Measurements from ENCODE around the gene TJP1. TPM values are rescaled to one million over a fixed set of nuclear protein-coding genes. Genes with fewer than 3 reads are reported as not detected.

TJP1 gene
- total and polyA plus RNA-seq, 9 of the 15 experiments (the other 6 are each of a cell fraction or from before 2014, with no cell fraction given), result 9.1 to 39.3 (median 28.0) TPM

DNA sequence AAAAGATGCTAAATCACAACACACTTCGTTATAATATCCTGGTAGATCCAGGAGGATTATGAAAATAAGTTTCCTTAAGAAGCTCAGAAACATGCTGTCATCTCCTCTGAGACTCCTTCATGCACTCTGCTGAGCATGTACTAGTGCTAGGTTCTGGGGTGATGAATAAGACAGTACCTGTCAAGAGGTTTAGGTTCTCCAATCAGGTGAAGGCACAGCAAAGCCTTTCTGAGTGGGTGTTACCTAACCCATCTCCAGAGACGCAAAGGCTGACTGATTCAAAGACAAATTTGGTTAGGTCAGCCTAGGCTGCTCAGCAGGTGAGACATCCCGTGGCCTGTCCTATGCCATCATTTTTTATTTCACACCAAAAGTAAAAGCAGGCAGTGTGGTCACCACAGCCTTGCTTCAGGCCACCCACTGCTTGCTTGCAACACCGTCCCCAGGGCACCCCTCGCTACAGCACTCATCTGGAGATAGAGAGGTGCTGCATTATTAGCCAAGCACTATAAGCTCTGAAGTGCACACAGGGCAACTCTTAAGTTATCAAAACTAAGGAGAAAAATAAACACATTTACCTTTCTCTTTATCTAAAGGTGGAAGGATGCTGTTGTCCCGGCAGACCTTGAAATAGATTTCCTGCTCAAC is 117.2 kb downstream of the TJP1 start:
- no peaks in the 10 kb centered on the region for H3K27me3 ChIP-seq (ENCODE audit: control insufficient read depth in 2 of 2, insufficient read depth in 2 of 2, low read length in 2 of 2)
- ATAC-seq (no peak), DNase-seq (ENCODE audit: extremely low read depth in 1 of 4, low spot score in 3 of 4) (no peak), FAIRE-seq (no peak)
- TF ChIP-seq SREBF1 (IDR thresholded peaks at IDR 0.05; ENCODE audit: borderline replicate concordance, low read depth, low read length), result no peak
- no TSS peak for BruUV-seq (replicated peaks)
- H3K9ac ChIP-seq (ENCODE audit: insufficient read depth in 1 of 2, low read depth in 2 of 2, low read length in 2 of 2), result no peak overlapping the region
- H3K36me3 ChIP-seq (ENCODE audit: control insufficient read depth, insufficient read depth, low read length), result peaks cover 75% of the 10 kb centered on the region; the same call in 2 of the 3 replicates
- no peaks in the 10 kb centered on the region for H3K4me1 ChIP-seq (replicated peaks in 1 of 2; ENCODE audit: control insufficient read depth in 2 of 2, insufficient read depth in 2 of 2, low read length in 2 of 2)
- 90% methylated on average over 6 of the region's 6 CpGs for WGBS (ENCODE audit: insufficient coverage, low coverage, missing lambda C conversion rate)
- no peaks in the 10 kb centered on the region for H3K9me1 ChIP-seq (ENCODE audit: control insufficient read depth, insufficient read depth, low read length)
- H3K79me2 ChIP-seq (ENCODE audit: control insufficient read depth, insufficient read depth, low read length), result no peaks in the 10 kb centered on the region
- H3K9me3 ChIP-seq (replicated peaks; ENCODE audit: control insufficient read depth, insufficient read depth, low read depth, low read length), result no peaks in the 10 kb centered on the region
- no peak overlapping the region for H3K4me2 ChIP-seq (ENCODE audit: insufficient read depth, low read length)
- H3K27ac ChIP-seq (ENCODE audit: extremely low read depth, low read depth, low read length), result no peak overlapping the region
- CTCF ChIA-PET (ENCODE audit: low intra/inter-chr PET ratio), result no interaction called here
- H4K20me1 ChIP-seq (replicated peaks; ENCODE audit: control insufficient read depth, insufficient read depth, low read length), result no peaks in the 10 kb centered on the region
- in situ Hi-C loops (cut with MboI), result no loop called here
- H2AFZ ChIP-seq (ENCODE audit: low read depth, low read length), result no peak overlapping the region
- intact Hi-C loops (cut with micrococcal nuclease), result no loop called here
- H3K4me3 ChIP-seq, result no peak overlapping the region
- POLR2A ChIA-PET, result no interaction called here

DNA sequence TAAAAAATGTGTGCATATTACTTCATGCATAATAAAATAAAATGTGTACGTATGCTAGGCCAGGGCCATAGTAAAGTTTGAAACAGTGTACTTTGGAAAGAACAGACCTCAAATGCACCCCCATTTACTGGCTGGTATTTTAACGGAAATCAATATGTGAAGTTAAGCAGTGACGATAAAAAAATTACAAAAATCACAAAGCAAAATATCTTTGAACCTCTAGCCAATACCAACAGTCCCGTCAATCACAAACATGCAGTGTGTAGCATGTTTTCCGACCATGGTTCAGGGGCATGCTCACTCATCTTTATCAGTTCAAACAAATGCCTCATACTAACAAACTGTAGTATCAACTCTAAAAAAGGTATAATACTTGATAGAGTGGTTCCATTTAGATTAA is 121.1 kb downstream of the TJP1 start:
- in situ Hi-C loops (cut with MboI), result no loop called here
- FAIRE-seq (no peak), ATAC-seq (no peak), DNase-seq (ENCODE audit: extremely low read depth in 1 of 4, low spot score in 3 of 4) (no peak)
- peaks cover 4% of the 10 kb centered on the region for H3K9me1 ChIP-seq (ENCODE audit: control insufficient read depth, insufficient read depth, low read length)
- no peaks in the 10 kb centered on the region for H3K9me3 ChIP-seq (replicated peaks; ENCODE audit: control insufficient read depth, insufficient read depth, low read depth, low read length)
- H3K79me2 ChIP-seq (ENCODE audit: control insufficient read depth, insufficient read depth, low read length), result no peaks in the 10 kb centered on the region
- BruUV-seq (replicated peaks), result no TSS peak
- ChIA-PET CTCF (ENCODE audit: low intra/inter-chr PET ratio) (interaction anchor here (0.7 kb wide), 1 partner anchor 189 kb away, joined by 3 read pairs; no protein-coding TSS in a partner anchor), POLR2A (no interaction called here)
- no peak overlapping the region for H3K4me2 ChIP-seq (ENCODE audit: insufficient read depth, low read length)
- no peaks in the 10 kb centered on the region for H3K4me1 ChIP-seq (replicated peaks in 1 of 2; ENCODE audit: control insufficient read depth in 2 of 2, insufficient read depth in 2 of 2, low read length in 2 of 2)
- H2AFZ ChIP-seq (ENCODE audit: low read depth, low read length), result no peak overlapping the region
- H3K9ac ChIP-seq (ENCODE audit: insufficient read depth in 1 of 2, low read depth in 2 of 2, low read length in 2 of 2), result no peak overlapping the region
- H3K36me3 ChIP-seq (ENCODE audit: control insufficient read depth, insufficient read depth, low read length), result peaks cover 52% of the 10 kb centered on the region; the same call in 2 of the 3 replicates
- H4K20me1 ChIP-seq (replicated peaks; ENCODE audit: control insufficient read depth, insufficient read depth, low read length), result no peaks in the 10 kb centered on the region
- H3K27ac ChIP-seq (ENCODE audit: extremely low read depth, low read depth, low read length), result no peak overlapping the region
- intact Hi-C loops (cut with micrococcal nuclease), result no loop called here
- H3K27me3 ChIP-seq (ENCODE audit: control insufficient read depth in 2 of 2, insufficient read depth in 2 of 2, low read length in 2 of 2), result no peaks in the 10 kb centered on the region
- no peak overlapping the region for H3K4me3 ChIP-seq
- WGBS (ENCODE audit: insufficient coverage, low coverage, missing lambda C conversion rate), result 91% methylated on average over 5 of the region's 5 CpGs
- TF ChIP-seq, protein P1, sequence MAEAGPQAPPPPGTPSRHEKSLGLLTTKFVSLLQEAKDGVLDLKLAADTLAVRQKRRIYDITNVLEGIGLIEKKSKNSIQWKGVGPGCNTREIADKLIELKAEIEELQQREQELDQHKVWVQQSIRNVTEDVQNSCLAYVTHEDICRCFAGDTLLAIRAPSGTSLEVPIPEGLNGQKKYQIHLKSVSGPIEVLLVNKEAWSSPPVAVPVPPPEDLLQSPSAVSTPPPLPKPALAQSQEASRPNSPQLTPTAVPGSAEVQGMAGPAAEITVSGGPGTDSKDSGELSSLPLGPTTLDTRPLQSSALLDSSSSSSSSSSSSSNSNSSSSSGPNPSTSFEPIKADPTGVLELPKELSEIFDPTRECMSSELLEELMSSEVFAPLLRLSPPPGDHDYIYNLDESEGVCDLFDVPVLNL (CRISPR knock-in tag; IDR thresholded peaks at IDR 0.05; ENCODE audit: low read depth), result no peak
- TF ChIP-seq, protein P2, sequence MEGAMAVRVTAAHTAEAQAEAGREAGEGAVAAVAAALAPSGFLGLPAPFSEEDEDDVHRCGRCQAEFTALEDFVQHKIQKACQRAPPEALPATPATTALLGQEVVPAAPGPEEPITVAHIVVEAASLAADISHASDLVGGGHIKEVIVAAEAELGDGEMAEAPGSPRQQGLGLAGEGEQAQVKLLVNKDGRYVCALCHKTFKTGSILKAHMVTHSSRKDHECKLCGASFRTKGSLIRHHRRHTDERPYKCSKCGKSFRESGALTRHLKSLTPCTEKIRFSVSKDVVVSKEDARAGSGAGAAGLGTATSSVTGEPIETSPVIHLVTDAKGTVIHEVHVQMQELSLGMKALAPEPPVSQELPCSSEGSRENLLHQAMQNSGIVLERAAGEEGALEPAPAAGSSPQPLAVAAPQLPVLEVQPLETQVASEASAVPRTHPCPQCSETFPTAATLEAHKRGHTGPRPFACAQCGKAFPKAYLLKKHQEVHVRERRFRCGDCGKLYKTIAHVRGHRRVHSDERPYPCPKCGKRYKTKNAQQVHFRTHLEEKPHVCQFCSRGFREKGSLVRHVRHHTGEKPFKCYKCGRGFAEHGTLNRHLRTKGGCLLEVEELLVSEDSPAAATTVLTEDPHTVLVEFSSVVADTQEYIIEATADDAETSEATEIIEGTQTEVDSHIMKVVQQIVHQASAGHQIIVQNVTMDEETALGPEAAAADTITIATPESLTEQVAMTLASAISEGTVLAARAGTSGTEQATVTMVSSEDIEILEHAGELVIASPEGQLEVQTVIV (CRISPR knock-in tag; IDR thresholded peaks at IDR 0.05; ENCODE audit: borderline replicate concordance), result no peak
- TF ChIP-seq ZEB2 (IDR thresholded peaks at IDR 0.05) (no peak), TAF15 (IDR thresholded peaks at IDR 0.05; ENCODE audit: low read depth, low read length) (no peak), ZFX (CRISPR knock-in tag; IDR thresholded peaks at IDR 0.05) (no peak)
